HUES6 (cell line): ENCODE results near the gene KCTD15.

Source experiments
- H3K27ac ChIP-seq: 2 replicates; pipeline ENCODE4 v1.7.0; 2013; ENCODE audit warnings: low read depth, mild to moderate bottlenecking, low read length, inconsistent platforms
- H3K27me3 ChIP-seq: 2 replicates; pipeline ENCODE4 v1.6.1; 2013; ENCODE audit warnings: low read length; ENCODE audit not compliant: control insufficient read depth, insufficient read depth
- H3K36me3 ChIP-seq: 2 replicates; pipeline ENCODE4 v1.6.1; 2013; ENCODE audit warnings: low read length; ENCODE audit not compliant: control insufficient read depth, insufficient read depth
- H3K4me1 ChIP-seq: 2 replicates; pipeline ENCODE4 v1.6.1; 2013; ENCODE audit warnings: low read length; ENCODE audit not compliant: control insufficient read depth, insufficient read depth
- H3K4me3 ChIP-seq: 2 replicates; pipeline ENCODE4 v1.5.1; 2013; ENCODE audit warnings: low read depth, low read length
- H3K9ac ChIP-seq: one replicate; pipeline ENCODE4 v1.6.1; 2013; ENCODE audit warnings: mild to moderate bottlenecking, low read length
- H3K9me3 ChIP-seq: 2 replicates; pipeline ENCODE4 v1.6.1; 2013; ENCODE audit warnings: low read depth, low read length; ENCODE audit not compliant: control insufficient read depth, insufficient read depth

KCTD15 gene

DNA sequence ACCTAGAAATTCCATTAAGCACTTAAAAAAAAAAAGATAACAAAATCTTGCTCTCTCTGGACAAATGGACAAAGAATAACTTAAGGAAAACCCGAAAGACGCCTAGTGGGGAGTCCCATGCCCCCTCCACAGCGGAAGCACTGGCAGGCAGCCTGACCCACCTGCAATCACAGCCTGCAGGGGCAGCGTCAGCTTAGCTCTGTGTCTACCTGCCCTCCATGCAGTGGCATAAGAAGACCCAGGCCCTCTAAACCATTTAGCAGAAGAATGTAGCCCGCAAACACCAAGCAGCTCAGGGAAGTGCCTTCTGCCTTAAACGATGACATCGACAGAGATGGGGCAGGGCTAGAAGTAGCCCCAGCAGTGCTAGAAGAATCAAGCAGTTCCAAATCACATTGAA lies 36.0 kb downstream of the KCTD15 start:
- Histone ChIP-seq H3K4me1 (no peaks in the 10 kb centered on the region), H3K4me3 (no peak overlapping the region), H3K27me3 (no peaks in the 10 kb centered on the region), H3K9me3 (no peaks in the 10 kb centered on the region), H3K9ac (no peak overlapping the region), H3K36me3 (no peaks in the 10 kb centered on the region), H3K27ac (no peak overlapping the region)

GRCh38 chr19:33840382-33840781 lies 43.7 kb downstream of the KCTD15 start:
- no peaks in the 10 kb centered on the region for H3K4me1 ChIP-seq
- no peak overlapping the region for H3K4me3 ChIP-seq
- H3K36me3 ChIP-seq: no peaks in the 10 kb centered on the region
- no peaks in the 10 kb centered on the region for H3K27me3 ChIP-seq
- H3K27ac ChIP-seq: no peak overlapping the region
- H3K9ac ChIP-seq: no peak overlapping the region
- no peaks in the 10 kb centered on the region for H3K9me3 ChIP-seq

DNA sequence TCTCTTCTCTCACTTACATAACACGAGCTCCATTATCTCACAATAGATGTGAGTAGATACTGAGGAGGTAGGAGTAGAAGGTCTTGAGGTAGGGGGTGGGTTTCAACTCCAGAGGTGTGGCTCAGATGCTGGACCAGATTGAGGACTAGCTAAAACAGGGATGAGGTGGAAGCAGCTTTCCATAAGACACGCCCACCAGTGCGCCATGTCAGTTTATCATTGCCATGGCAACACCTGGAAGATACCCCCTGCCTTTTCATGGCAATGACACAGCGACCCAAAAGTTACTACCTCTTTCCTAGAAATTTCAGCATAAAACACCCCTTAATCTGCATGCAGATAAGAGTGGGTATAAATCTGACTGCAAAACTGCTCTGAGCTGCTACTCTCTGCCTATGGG lies 44.1 kb downstream of the KCTD15 start:
- H3K27me3 ChIP-seq: no peaks in the 10 kb centered on the region
- no peak overlapping the region for H3K27ac ChIP-seq
- no peaks in the 10 kb centered on the region for H3K9me3 ChIP-seq
- no peak overlapping the region for H3K9ac ChIP-seq
- no peak overlapping the region for H3K4me3 ChIP-seq
- H3K4me1 ChIP-seq: no peaks in the 10 kb centered on the region
- no peaks in the 10 kb centered on the region for H3K36me3 ChIP-seq

DNA sequence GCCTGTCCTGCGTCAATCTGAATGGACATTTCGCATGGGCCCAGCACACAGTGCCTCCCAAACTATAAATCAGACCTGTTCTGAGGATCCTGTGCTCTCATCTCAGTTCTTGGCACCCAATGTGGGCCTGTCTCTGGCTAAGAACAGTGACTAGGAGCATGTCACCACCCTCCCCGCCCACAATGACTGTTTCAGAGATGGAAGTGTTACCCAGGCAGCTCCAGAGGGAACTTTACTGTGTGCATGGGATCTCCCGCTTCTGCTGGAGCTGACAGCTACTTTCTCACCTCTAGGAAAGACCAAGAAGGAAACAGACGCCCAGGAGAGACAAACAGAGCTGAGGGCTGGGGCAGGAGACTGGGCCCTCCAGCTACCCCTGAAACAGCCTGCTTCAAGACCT lies 45.0 kb downstream of the KCTD15 start:
- Histone ChIP-seq H3K4me1 (no peaks in the 10 kb centered on the region), H3K4me3 (no peak overlapping the region), H3K27ac (no peak overlapping the region), H3K27me3 (no peaks in the 10 kb centered on the region), H3K9ac (no peak overlapping the region), H3K9me3 (no peaks in the 10 kb centered on the region), H3K36me3 (no peaks in the 10 kb centered on the region)

GRCh38 chr19:33844478-33844877 lies 47.8 kb downstream of the KCTD15 start:
- H3K9ac ChIP-seq: no peak overlapping the region
- H3K4me3 ChIP-seq: no peak overlapping the region
- H3K9me3 ChIP-seq: no peaks in the 10 kb centered on the region
- H3K4me1 ChIP-seq: no peaks in the 10 kb centered on the region
- no peaks in the 10 kb centered on the region for H3K27me3 ChIP-seq
- H3K27ac ChIP-seq: no peak overlapping the region
- no peaks in the 10 kb centered on the region for H3K36me3 ChIP-seq

DNA sequence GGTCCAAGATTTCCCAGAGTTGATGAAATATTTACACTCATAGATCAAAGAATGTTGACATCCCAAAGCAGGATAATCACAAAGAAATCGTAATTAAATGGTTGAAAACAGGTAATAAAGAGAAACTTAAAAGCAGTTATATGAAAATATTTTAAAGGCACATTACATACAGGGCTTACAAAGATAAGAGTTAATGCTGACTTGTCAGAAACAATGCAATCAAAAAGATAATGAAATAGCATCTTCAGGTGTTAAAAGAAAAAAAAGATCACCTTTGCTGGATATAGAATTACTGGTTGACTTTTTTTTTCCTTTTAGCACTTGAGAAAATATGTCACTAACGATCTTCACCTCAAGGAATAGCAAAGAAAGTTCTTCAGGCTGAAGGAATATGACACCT lies 48.8 kb downstream of the KCTD15 start:
- H3K9me3 ChIP-seq: no peaks in the 10 kb centered on the region
- no peaks in the 10 kb centered on the region for H3K36me3 ChIP-seq
- no peak overlapping the region for H3K27ac ChIP-seq
- no peaks in the 10 kb centered on the region for H3K27me3 ChIP-seq
- no peaks in the 10 kb centered on the region for H3K4me1 ChIP-seq
- H3K4me3 ChIP-seq: no peak overlapping the region
- H3K9ac ChIP-seq: no peak overlapping the region

GRCh38 chr19:33849551-33850147 lies 53.0 kb downstream of the KCTD15 start:
- H3K4me3 ChIP-seq: no peak overlapping the region
- H3K9ac ChIP-seq: no peak overlapping the region
- H3K9me3 ChIP-seq: no peaks in the 10 kb centered on the region
- H3K27ac ChIP-seq: no peak overlapping the region
- H3K4me1 ChIP-seq: no peaks in the 10 kb centered on the region
- H3K27me3 ChIP-seq: no peaks in the 10 kb centered on the region
- H3K36me3 ChIP-seq: no peaks in the 10 kb centered on the region

DNA sequence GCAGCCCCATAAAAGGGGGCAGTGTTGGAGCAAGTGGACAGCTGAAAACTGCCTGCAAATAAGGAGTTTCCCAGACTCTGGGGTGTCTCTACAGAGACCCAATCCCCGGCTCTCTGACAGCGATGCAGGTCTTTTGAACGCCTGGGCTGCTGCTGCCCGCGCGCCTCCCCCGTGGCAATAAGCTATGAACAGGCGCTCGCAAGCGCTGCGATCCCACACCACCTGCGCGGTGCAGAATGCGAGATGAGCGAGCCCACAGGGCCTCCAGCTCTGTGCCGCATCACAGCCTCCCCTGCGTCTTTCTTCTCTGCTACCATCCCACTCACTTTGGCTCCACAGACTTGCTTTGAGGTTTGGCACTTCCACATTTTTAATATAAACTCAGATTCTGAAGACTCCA lies 62.3 kb downstream of the KCTD15 start:
- Histone ChIP-seq H3K9me3 (no peaks in the 10 kb centered on the region), H3K36me3 (no peaks in the 10 kb centered on the region), H3K4me3 (no peak overlapping the region), H3K4me1 (no peaks in the 10 kb centered on the region), H3K27me3 (no peaks in the 10 kb centered on the region), H3K27ac (no peak overlapping the region), H3K9ac (no peak overlapping the region)

GRCh38 chr19:33860312-33861090 lies 63.8 kb downstream of the KCTD15 start:
- H3K27ac ChIP-seq: no peak overlapping the region
- no peaks in the 10 kb centered on the region for H3K36me3 ChIP-seq
- H3K9ac ChIP-seq: no peak overlapping the region
- H3K9me3 ChIP-seq: no peaks in the 10 kb centered on the region
- no peaks in the 10 kb centered on the region for H3K4me1 ChIP-seq
- H3K4me3 ChIP-seq: no peak overlapping the region
- no peaks in the 10 kb centered on the region for H3K27me3 ChIP-seq

DNA sequence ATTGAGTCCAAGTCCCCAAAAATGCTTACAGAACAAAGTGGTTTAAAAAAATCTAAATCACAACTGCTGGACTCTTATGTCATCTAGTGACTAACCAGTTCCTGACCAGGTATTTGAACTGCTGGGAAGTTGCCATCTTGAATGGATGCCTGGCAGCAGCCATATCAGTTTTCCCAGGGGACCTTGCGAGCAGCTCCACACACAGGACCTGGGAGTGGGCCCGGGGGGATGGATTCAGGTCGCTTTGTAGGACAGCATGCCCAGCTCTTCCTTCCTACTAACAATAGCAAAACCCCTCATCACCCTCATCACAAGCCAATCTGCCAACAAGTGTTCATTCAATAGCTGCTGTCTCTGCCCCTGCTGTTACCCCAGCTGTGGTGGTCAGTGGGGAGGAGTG lies 65.3 kb downstream of the KCTD15 start:
- H3K9ac ChIP-seq: no peak overlapping the region
- no peaks in the 10 kb centered on the region for H3K9me3 ChIP-seq

GRCh38 chr19:33862981-33863380 lies 66.3 kb downstream of the KCTD15 start:
- Histone ChIP-seq H3K36me3 (no peaks in the 10 kb centered on the region), H3K4me1 (peaks cover 5% of the 10 kb centered on the region), H3K4me3 (no peak overlapping the region), H3K27me3 (no peaks in the 10 kb centered on the region), H3K9me3 (no peaks in the 10 kb centered on the region), H3K27ac (no peak overlapping the region), H3K9ac (no peak overlapping the region)

More for the DNA sequence above, 65.3 kb downstream of the KCTD15 start:
- no peaks in the 10 kb centered on the region for H3K36me3 ChIP-seq
- H3K27me3 ChIP-seq: no peaks in the 10 kb centered on the region
- no peak overlapping the region for H3K4me3 ChIP-seq
- no peaks in the 10 kb centered on the region for H3K4me1 ChIP-seq
- H3K27ac ChIP-seq: no peak overlapping the region
